Pancreas (tissue), 10 donors: ENCODE results near the gene SYTL3. TPM values are rescaled to one million over a fixed set of nuclear protein-coding genes. Genes with fewer than 3 reads are reported as not detected.

Experiments used
- ATAC-seq, 4 donors: fragments of 200-7000 bp; cut with Tn5 transposase; one replicate each; pipeline versions ENCODE4 v1.8.0 to v1.9.1; 2020; ENCODE audit warnings: mild to moderate bottlenecking in 4 of 4, moderate library complexity in 4 of 4
- DNase-seq, 6 donors: peaks; one replicate each; pipeline ENCODE4 v3.0.0-alpha.2; 2020
- FAIRE-seq: peaks from 2 replicates; lab custom pipeline; 2012; peaks lifted over from hg19 to GRCh38; lab: Jason Lieb, UNC
- H3K27ac ChIP-seq, 4 donors: fragments of 200-600 bp; sonication (generic); 1 replicate in 3 of 4; 2 replicates in 1 of 4; pipeline versions ENCODE4 v1.5.0 to v1.8.0; 2020
- H3K27me3 ChIP-seq, 4 donors: fragments of 200-600 bp; one replicate each; pipeline ENCODE4 v1.8.0; 2021
- H3K36me3 ChIP-seq, 3 donors: fragments of 200-600 bp; sonication (generic) in 1 of 3; one replicate each; pipeline versions ENCODE4 v1.5.0 to v1.8.0; 2020 to 2021
- H3K4me1 ChIP-seq, 3 donors: fragments of 200-600 bp; one replicate each; pipeline ENCODE4 v1.8.0; 2021
- H3K4me3 ChIP-seq, 4 donors: fragments of 200-600 bp; sonication (generic) in 2 of 4; one replicate each; pipeline versions ENCODE4 v1.5.0 to v1.8.0; 2020 to 2021
- H3K9me3 ChIP-seq, 4 donors: fragments of 200-600 bp; one replicate each; pipeline ENCODE4 v1.8.0; 2021
- CTCF ChIP-seq, 4 donors: fragments of 200-600 bp; sonication (generic) in 3 of 4; IDR thresholded peaks; one replicate each; pipeline versions ENCODE4 v1.5.0 to v1.8.0; 2021; ENCODE audit warnings: antibody characterized with exemption in 4 of 4
- WGBS, 2 donors: extraction: QIAGEN DNeasy Blood & Tissue Kit; methylation state at CpG; one replicate each; pipeline ENCODE4 v1.1.7; 2013; 5-methylcytosine and 5-hydroxymethylcytosine counted together
- intact Hi-C, 3 donors: fragments of 100-400 bp; cut with DNase I; formaldehyde crosslinking; loops; one replicate each; pipeline versions ENCODE4 v1.11.1 to v1.14.2; 2022
- polyA plus RNA-seq, 2 donors: library from polyadenylated mRNA; stranded (reverse); fragments of 200-250 nt; gene quantifications; one replicate each; pipeline ENCODE4 v1.2.3, GENCODE V29; 2013
- total RNA-seq, 6 donors: library from RNA; stranded (reverse); fragmentation: NEBNext Ultra II Directional in 4 of 6; extraction: Animal tissue kit (Norgen Biotek cat#: 25700) in 4 of 6; gene quantifications; one replicate each; pipeline versions ENCODE4 v1.2.1 to v1.2.4, GENCODE V29; 2021 to 2023
- donor health status: healthy with polysubstance abuse.
- donor health status: DM: no; HTN: no; CAD: no; lungs with moderate emphysema.
- donor health status: DM: no; HTN: no; CAD: no.
- donor health status: control.
- donor health status: control.
- donor health status: Bipolar disorder and iron deficiency.
- donor health status: DM: yes; HTN: yes; CAD: no.
- donor health status: DM: no; HTN: no; CAD: no.
- donor health status: DM: no; HTN: no; CAD: no.
- donor health status: DM: yes; HTN: yes; CAD: no.

The SYTL3 gene
- total and polyA plus RNA-seq, 8 donors, result 0.28 to 1.9 (median 0.83) TPM

GRCh38 chr6:158775832-158776231 is 126.0 kb downstream of the SYTL3 start:
- H3K27me3 ChIP-seq, result no peaks in the 10 kb centered on the region
- intact Hi-C loops, result no loop called here
- H3K4me3 ChIP-seq, result no peak overlapping the region
- WGBS, 2 donors, result 90% methylated on average over 5 of the region's 5 CpGs
- FAIRE-seq (no peak), DNase-seq (no peak), ATAC-seq (no peak)
- no peak overlapping the region for H3K27ac ChIP-seq
- H3K36me3 ChIP-seq, result peaks cover 0 to 69% (median 13%) of the 10 kb centered on the region in 3 donors
- peaks cover 10 to 18% (median 11%) of the 10 kb centered on the region in 3 donors for H3K4me1 ChIP-seq
- H3K9me3 ChIP-seq, result no peaks in the 10 kb centered on the region
- TF ChIP-seq CTCF (IDR thresholded peaks at IDR 0.05), result no peak

GRCh38 chr6:158776737-158777136 is 126.9 kb downstream of the SYTL3 start:
- H3K27ac ChIP-seq, result no peak overlapping the region
- 74 to 75% methylated on average over 2 of the region's 2 CpGs for WGBS, 2 donors
- no peaks in the 10 kb centered on the region for H3K9me3 ChIP-seq
- no peak for FAIRE-seq
- DNase-seq, result no peak
- ATAC-seq, result no peak
- H3K4me1 ChIP-seq, result peaks cover 13 to 27% (median 14%) of the 10 kb centered on the region in 3 donors
- no peak for TF ChIP-seq CTCF (IDR thresholded peaks at IDR 0.05)
- no peaks in the 10 kb centered on the region for H3K27me3 ChIP-seq
- H3K36me3 ChIP-seq, result peaks cover 0 to 60% (median 11%) of the 10 kb centered on the region in 3 donors
- intact Hi-C loops, result no loop called here
- no peak overlapping the region for H3K4me3 ChIP-seq

GRCh38 chr6:158777510-158777909 is 127.7 kb downstream of the SYTL3 start:
- TF ChIP-seq CTCF (IDR thresholded peaks at IDR 0.05), result no peak
- ATAC-seq (no peak), FAIRE-seq (no peak), DNase-seq (no peak)
- intact Hi-C loops, result no loop called here
- Histone ChIP-seq H3K9me3 (no peaks in the 10 kb centered on the region), H3K27me3 (no peaks in the 10 kb centered on the region), H3K27ac (no peak overlapping the region), H3K4me1 (peaks cover 21 to 32% (median 22%) of the 10 kb centered on the region in 3 donors), H3K4me3 (no peak overlapping the region), H3K36me3 (peaks cover 0 to 57% (median 18%) of the 10 kb centered on the region in 3 donors)
- 98% methylated on average over 3 of the region's 3 CpGs for WGBS, 2 donors

GRCh38 chr6:158778005-158778527 is 128.2 kb downstream of the SYTL3 start:
- DNase-seq (no peak), FAIRE-seq (no peak)

More at GRCh38 chr6:158778005-158778527, 128.2 kb downstream of the SYTL3 start:
- Histone ChIP-seq H3K4me1 (peaks cover 23 to 35% (median 24%) of the 10 kb centered on the region in 3 donors), H3K9me3 (no peaks in the 10 kb centered on the region), H3K27ac (no peak overlapping the region), H3K4me3 (no peak overlapping the region), H3K36me3 (peaks cover 0 to 57% (median 24%) of the 10 kb centered on the region in 3 donors), H3K27me3 (no peaks in the 10 kb centered on the region)
- ATAC-seq, result no peak
- no peak for TF ChIP-seq CTCF (IDR thresholded peaks at IDR 0.05)
- intact Hi-C loops, result no loop called here
- WGBS, 2 donors, result 89 to 98% methylated on average over 6 of the region's 6 CpGs
